Activated CD4-positive, alpha-beta T cell treated with anti-CD3 and anti-CD28 coated beads, Interleukin-2, amount 50 U/mL, for 16 hours (primary cell): Measurements from ENCODE around the gene SEMA4B.

Experiments used
- DNase-seq: peaks from one replicate; pipeline ENCODE4 v3.0.0-alpha.2; 2020

Gene SEMA4B

GRCh38 chr15:90207252-90207651 is 6.1 kb downstream of the SEMA4B start:
- DNase-seq: no peak

- DNase-seq: no peak
These were observed 7.2 kb downstream of the SEMA4B start for GRCh38 chr15:90208356-90208755.

DNA sequence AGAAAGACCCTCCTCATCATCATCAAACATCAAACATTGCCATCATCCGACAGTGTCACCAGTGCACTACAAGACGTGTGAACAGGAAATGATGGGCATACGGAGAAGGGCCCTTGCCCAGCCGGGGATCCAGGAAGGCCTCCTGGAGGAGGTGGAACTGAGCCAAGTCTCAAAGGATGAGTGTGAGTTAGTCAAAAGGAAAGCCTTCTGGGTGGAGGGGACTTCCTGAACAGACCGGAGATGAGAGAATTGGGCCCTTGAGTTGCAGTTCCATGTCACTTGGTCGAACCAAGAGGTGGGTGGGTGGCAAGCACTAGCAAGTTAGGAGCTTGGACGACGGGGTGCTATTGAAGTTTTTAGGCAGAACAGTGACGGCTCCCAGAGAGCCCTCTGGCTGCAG is 8.5 kb downstream of the SEMA4B start:
- DNase-seq: peak; percentile 58

DNA sequence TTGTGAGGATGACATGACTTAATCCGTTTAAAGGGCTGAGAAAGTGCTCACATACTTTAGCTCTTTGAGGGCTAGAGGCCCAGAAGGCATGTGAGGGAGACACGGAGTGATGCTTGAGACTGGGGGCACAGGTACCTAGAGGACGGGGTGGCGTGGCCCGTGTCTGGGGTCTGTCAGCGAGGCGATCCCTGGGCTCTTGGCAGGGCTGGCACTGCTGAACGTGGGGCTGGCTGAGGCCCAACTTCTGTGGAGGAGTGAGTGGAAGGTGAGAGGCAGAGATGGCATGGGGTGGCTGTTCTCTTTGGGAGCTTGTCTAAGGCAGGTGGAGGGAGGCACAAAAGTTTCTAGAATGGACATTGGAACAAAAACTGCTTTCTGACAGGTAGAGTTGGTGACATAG is 9.5 kb downstream of the SEMA4B start:
- DNase-seq: no peak

DNA sequence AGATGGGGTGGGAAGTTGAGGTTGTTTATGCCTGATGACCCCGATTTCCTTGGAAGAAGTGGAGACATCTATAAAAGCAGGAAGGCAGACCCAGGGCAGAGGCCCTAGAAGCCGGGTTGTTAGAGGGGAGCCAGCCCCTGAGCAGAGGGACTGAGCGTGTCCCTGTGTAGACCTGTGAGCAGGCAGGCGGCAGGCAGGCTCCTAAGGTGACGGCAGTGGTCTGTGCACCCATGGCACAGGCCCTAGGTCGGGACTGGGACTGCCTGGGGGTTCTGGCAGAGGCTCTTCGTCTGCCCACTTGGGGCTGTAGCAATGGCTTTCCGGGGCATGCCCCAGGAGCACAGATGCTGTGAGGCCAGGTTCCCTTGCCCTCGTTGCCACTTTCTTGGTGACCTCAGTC is 9.9 kb downstream of the SEMA4B start:
- no peak for DNase-seq

DNA sequence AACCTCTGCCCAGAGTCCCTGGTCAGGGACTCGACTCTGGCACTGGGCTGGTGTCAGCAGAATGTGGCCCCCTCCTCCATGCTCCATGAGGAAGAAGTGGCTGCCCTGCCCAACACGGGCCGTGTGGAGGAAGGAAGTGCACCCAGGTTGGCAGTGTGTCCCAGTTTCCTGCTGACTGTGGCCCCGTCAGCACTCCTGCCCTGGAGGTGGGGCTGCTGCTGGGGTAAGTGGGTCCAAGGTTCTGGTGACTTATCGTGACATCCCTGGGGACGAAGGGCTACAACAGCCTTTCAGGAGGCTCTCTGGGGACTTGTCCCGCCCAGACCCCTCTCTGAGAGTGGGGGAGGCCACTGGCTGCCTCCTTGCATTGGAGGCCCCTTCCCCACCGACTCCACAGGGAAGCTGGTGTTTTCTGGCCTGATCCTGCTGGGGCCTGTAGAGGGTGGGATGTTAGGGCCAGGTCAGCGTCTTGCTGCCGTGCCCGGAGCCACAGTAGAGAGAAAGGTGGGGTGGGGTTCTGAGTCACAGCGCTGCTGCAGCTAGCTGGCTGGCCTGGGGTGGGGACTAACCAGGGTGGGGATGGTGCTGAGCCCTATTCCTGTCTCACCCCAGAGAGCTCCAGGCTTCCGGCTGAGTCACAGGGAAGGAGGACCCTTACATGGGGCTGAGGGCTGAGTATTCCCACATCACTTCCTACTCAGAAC is 10.5 kb downstream of the SEMA4B start:
- no peak for DNase-seq

DNA sequence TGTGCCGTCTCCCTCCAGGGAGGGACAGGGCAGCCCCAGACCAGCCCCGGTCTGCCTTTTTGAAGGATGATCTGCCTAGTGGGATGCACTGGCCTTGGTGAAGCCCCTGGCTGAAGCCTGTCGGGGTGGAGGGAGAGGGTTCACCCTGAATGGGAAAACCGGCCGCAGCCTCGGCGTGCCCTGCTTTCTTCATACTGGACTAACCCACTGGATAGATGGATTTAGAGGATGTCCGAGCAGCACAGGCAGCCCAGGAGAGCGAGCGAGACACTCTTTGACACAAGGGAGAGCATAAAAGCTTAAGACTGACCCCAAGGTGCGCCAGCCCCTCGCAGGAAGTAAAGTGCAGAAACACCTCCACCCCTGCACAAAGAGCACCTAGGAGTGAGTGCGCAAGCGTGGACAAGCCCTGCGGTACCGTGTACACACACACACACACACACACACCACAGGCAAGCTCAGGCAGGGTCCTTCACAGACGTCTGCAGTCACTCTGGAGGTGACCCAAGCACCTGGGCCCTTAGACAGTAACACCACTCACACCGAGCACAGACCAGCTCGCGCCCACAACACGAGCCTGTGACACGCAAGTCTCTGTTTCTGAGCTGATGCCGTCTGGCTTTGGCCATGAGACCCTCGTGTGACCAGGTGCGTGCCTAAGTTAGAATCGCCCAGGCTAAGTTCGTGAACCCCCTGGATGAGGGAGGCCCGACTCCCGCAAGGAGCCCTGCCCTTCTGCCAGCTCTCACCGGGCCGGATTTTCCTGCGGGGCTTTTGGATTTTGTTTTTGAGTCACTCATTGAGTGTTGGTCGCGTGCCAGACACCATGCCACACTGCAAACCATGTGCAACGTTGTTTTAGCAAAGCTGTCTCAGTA is 11.3 kb downstream of the SEMA4B start:
- DNase-seq: no peak

DNA sequence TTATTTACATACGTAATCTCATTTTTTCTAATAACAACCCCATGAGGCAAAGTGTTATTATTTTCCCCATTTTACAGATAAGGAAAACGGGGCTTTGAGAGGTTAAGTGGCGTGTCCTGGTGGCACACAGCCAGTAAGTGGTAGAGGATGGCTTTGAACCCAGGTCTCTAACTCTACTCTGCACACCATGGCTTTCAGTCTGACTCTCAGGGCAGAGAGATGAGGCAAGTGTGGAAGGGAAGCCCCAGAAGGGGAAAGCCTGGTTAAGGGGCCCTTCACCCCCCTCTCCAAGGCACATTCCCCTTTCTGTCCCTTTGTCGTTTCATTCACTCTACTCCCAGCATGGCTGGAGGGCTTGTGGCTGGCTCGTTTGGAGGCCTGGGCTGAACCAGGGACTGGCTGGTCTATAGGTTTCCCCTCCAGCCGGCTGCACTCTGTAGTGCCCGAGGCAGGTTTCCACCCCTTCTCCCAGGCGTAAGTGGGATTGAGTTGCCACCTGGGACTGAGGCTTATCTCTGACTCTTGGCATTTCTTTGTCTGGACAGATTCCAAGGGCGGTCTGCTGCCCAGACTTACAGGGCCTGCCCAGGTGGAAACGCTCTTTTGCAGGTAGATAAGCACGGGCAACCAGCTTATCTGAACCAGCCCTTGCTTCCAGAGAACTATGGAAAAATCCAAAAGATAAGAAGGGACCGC is 12.1 kb downstream of the SEMA4B start:
- DNase-seq: no peak

GRCh38 chr15:90213818-90214204 is 12.7 kb downstream of the SEMA4B start:
- no peak for DNase-seq

- DNase-seq: no peak
These were observed 13.5 kb downstream of the SEMA4B start for GRCh38 chr15:90214553-90215196.

- DNase-seq: no peak
These were observed 16.7 kb downstream of the SEMA4B start for GRCh38 chr15:90217671-90218394.

- peak; percentile 45 for DNase-seq
These were observed 18.5 kb downstream of the SEMA4B start for GRCh38 chr15:90219421-90220141.

DNA sequence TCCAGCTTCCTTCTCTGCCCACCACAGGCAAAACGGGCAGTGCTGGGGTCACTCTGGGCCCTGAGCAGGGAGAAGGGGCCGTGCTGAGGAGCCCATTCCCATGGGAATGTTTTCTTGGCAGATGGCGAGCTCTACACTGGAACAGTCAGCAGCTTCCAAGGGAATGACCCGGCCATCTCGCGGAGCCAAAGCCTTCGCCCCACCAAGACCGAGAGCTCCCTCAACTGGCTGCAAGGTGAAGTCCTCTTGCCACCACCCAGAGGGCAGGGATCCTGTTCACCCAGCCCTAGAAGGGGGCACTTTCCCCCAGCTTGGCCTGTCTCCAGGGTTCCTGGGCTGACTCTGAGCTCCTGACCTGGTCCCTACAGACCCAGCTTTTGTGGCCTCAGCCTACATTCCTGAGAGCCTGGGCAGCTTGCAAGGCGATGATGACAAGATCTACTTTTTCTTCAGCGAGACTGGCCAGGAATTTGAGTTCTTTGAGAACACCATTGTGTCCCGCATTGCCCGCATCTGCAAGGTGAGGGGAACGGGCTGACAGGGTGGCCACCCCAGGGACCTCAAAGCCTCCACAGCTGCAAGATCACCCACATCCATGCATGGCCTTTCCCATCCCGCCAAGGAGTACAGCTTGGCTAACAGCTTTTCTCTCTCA is 20.2 kb downstream of the SEMA4B start:
- peak; percentile 35 for DNase-seq

DNA sequence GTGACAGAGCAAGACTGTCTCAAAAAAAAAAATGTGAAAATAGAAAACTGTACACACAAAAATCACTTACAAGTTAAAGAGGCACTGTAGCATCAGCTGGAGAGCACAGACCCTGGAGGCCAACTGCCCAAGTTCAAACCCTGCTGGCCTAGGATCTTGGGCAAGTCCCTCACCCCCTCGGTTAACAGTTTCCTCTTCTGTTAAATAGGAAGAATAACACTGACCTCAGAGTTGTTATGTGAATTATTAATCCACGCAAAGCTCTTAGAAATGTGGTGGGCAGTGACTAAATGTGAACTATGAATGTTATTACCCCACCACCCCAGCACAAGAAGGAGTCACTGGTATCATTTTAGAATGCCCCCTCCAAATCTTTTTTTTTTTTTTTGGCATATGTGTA is 21.4 kb downstream of the SEMA4B start:
- DNase-seq: no peak

- no peak for DNase-seq
These were observed 22.5 kb downstream of the SEMA4B start for GRCh38 chr15:90223441-90224165.

- no peak for DNase-seq
These were observed 23.9 kb downstream of the SEMA4B start for GRCh38 chr15:90225047-90225446.

DNA sequence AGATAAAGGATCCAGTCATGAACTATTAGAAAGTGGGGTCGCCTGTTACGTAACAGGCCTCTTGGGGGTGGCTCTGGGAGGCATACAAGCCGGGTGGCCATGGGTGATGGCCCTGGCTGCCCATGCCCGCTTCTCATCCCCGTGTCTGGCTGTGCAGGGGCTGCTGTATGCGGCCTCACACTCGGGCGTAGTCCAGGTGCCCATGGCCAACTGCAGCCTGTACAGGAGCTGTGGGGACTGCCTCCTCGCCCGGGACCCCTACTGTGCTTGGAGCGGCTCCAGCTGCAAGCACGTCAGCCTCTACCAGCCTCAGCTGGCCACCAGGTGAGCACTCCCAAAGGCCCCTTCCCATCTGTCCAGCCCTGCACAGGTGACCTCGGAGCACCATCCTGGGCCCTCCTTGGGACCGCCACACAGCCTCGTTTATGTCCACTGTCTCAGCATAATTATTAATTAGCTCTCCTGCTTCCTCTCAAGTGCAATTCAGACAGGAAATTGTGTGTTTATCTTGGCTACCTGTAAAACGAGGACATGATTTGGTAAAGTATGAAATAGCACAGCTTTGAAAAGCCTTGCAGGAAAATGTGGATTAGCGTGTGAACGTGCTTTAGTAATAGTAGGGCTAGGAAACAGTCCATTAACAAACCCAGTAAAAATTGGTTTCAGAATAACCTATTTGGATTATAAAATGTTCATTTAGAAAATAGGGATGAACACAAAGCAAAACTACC is 24.5 kb downstream of the SEMA4B start:
- no peak for DNase-seq

DNA sequence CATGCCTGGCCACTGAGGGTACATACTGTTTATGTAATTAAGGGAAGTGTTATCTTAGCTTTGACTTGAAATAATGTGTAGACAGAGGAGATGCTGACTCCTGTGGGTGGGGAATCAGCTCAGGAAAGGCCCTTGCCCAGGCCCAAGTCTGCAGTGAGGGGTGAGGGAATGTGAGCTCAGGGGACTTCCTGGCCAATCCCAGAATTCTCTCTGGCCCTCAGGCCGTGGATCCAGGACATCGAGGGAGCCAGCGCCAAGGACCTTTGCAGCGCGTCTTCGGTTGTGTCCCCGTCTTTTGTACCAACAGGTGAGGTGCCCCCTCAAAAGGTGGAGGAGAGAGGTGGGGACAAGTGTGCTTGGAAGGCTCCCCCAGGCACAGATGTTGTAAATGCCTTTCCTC is 26.2 kb downstream of the SEMA4B start:
- DNase-seq: no peak

- no peak for DNase-seq
These were observed 27.0 kb downstream of the SEMA4B start for GRCh38 chr15:90227816-90228772.
